HG02759 (cell line): ENCODE measurements around the gene RASA3.

Experiments
- ATAC-seq: cut with Tn5 transposase; IDR thresholded peaks from one replicate; pipeline ENCODE4 v1.9.1; 2021; ENCODE audit warnings: mild to moderate bottlenecking, moderate library complexity; ENCODE audit not compliant: unreplicated experiment

Gene RASA3

GRCh38 chr13:114011226-114011625 is 121.2 kb downstream of the RASA3 start:
- no peak for ATAC-seq

GRCh38 chr13:114010401-114011101 is 121.9 kb downstream of the RASA3 start:
- ATAC-seq, result no peak

GRCh38 chr13:114009590-114010400 is 122.6 kb downstream of the RASA3 start:
- ATAC-seq, result no peak

DNA sequence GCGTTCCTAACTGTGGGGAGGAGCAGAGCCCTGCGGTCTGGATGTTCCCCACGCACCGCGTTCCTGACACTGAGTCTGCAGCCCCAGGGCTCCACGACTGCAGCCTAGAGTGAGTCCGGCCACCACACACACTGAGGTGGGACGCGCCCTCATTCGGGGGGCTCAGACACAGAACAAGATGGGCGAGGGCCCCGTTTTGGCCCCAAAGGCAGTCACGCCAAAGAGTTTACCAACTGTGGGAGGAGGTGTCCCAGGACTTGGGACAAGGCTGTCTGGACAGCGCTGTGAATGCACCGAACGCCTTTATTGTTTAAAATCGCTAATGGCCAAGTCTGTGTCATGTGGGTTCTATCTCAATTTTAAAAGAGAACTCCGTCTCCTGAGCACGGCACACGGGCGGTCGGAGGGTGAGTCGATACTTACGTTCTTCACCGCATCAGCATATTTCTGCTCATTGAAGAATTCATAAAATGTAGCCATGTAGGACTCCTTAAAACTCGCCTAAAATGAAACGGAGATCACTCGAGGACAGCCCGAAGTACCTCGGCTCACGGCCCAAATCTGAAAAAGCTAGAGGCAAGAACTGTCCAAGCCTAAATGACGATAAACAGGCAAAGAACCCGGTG is 123.3 kb downstream of the RASA3 start:
- ATAC-seq, result no peak

DNA sequence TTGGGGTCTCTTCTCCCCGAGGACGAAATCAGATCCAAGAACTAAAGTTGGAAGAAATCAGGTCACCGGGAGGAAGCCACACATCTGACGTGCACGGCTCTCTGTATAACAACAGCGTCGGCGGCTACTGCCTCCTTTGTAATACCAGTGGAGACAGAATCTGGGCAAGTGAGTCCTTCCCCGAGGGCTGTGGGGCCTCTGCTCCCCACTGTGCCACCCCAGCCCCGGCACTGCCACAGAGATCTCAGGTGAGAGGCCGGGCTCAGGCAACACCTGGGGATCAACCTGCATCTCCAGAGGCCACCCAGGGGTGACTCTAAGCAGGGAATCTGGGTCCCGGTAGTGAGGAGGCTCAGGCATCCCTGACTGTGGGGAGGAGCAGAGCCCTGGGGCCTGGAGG is 124.9 kb downstream of the RASA3 start:
- ATAC-seq, result no peak

DNA sequence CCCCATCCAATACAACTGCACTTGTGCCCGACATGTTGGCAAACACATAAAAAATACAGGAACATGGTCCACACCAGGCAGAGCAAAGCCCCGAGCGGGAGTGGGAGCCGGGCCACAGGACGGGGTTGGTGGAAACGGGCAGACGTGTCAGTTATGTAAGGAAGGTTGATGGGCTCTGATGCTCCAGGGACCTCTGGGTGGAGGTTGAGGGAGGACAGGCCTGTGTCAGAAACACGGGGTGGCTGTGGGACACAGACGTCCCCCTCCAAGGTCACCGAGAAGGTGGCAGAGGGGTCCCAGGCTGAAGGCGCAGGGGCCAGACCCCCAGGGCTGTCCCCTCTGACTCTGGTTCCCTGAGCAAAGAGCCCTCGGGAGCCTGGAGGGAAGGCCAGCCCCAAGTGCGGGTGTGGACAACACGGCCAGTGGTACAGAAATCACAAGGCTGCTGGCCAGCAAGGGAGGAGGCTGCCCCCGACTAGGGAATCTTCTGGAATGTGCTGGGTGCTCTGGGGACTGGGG is 127.2 kb downstream of the RASA3 start:
- ATAC-seq, result no peak

GRCh38 chr13:114004420-114005205 is 127.8 kb downstream of the RASA3 start:
- ATAC-seq, result no peak

DNA sequence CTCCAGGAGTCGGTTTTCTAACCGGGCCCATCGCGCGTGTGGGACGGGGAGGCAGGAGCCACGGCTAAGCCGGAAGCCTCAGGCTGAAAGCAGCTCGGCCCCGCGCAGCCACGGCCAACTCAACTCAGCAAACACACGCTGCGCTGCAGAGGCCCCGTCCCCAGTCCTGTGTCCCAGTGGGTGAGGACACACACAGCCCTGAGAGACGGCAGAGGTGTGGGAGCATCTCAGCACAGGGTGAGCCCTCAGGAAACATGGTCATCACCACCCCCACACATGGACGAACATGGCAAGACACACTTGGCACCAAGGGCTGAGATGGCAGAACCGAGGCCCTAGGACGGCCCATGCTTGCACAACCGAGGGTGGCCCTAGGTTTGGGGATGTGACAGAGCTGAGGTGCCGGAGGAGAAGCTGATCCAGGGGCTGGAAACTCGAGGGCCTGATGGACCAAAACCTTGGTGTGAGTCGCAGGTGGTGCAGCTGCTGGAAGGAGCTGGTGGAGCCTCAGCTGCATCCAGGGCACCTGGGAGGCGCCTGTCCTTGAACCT is 129.6 kb downstream of the RASA3 start:
- ATAC-seq, result no peak

DNA sequence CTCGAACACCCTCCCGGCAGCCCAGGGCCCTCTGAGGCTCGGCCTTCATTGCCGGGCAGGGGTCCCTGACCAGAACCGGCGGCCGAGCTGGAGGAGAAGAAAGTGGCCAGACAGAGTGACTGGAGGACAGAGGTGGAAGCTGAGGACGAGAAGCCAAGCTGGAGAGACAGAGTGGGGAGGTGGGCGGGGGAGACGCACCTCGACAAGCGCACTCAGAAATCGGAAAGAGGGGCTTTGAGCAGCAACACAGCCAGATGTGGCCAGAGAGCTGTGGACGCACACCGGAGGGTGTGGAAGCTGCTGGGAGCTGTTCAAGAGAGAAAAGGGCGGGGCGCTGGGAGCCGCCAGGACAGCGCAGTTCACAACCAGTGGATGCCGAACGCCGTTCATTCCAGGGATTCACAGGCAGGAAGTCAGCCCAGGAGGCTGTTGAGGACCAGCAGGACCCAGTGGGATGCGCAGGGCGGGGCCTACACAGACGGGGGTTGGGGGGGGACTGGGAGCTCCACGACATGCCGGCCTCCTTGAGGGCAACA is 130.3 kb downstream of the RASA3 start:
- ATAC-seq, result no peak

GRCh38 chr13:114001331-114002008 is 131.0 kb downstream of the RASA3 start:
- ATAC-seq, result no peak

- ATAC-seq, result no peak
Observed at GRCh38 chr13:114000151-114001040, 132.0 kb downstream of the RASA3 start.

DNA sequence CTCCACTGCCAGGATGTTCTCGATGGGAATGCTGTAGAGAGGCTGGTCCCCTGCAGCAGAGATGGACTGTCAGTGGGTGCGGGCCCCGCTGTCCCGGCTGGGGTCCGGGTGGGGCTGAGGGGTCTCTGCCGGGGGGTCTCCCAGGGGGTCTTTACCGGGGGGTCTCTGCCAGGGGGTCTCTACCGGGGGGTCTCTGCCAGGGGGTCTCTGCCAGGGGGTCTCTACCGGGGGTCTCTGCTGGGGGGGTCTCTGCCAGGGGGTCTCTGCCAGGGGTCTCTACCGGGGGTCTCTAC is 132.9 kb downstream of the RASA3 start:
- ATAC-seq, result no peak

- ATAC-seq, result no peak
Observed at GRCh38 chr13:113998781-113999617, 133.4 kb downstream of the RASA3 start.

- ATAC-seq, result no peak
Observed at GRCh38 chr13:113997845-113998751, 134.3 kb downstream of the RASA3 start.

DNA sequence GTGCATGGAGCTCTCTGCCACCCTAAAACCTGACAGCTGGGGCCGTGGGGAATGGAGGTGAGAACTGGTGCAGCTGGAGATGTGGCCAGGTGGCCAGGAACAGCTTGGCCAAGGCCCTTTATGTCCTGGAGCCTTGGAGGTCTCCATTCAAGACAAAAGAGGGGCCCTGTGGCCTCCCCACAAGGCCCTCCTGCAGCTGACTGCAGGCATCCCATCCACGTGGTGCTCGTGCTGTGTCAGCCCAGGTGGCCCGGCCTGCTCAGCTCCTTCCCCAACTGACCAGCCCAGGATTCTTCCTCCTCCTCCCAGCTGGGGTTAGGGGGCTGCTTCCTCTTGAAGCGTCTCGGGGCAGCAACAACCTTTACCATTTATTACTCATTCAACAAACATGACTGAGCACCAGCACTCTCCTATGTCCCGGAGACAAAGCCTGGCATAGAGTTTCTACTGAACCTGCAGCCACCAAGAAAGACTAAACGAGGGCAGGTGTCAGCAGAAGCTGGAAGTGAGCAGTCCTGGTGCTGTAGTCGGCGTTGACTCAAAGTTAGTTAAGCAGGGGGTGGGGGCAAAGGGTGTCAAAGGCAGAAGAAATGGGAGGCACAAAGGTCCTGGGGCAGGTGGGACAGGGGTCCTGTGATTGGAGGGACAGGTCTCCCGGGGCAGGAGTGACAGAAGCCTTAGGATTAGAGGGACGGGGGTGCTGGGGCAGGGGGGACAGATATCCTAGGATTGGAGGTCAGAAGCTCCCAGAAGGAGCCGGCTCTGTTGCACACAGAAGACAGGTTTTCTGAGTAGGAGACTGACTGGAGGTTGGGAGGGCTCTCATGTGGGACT is 135.3 kb downstream of the RASA3 start:
- ATAC-seq, result no peak
